HS-27A (cell line): ENCODE data around the gene SCNN1G.

Experiments used
- DNase-seq: peaks from one replicate; pipeline ENCODE4 v3.0.0-alpha.2; 2012; ENCODE audit warnings: low read depth, missing footprints

The SCNN1G gene

DNA sequence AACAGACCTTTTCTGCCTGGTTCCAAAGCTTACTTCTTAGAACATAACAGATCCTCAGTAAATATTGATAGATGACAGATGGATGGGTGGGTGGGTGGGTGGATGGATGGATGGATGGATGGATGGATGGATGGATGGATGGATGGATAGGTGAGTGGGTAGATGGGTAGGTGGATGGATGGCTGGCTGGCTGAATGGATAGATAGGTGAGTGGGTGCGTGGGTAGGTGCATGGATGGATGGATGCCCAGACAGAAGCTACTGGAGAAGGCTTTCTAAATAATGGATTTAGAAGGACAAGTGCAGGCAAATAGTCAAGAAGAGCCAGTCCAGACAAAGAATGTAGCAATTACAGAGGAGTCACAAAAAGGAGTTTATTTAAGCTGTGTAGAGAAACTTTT lies 19.6 kb downstream of the SCNN1G start:
- DNase-seq = no peak

DNA sequence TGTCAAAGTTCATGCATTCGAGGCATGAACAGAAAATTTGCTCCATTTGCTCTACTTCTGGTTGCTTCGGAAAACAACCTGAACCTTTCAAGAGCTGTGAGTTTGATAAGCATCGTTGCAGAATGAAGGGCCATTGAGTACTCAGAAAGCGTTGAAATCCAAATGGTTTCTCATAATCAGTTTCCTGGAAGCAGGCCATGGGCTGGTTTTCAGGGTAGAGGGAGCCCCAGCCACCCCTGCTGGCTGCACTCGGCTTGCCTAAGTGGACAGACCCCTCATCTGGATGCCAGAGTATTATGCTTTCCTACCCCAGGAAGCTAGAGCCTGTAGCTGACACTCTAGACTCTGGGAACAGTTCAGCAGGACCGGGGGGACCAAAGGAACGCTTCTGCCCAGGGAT lies 24.4 kb downstream of the SCNN1G start:
- DNase-seq = no peak

DNA sequence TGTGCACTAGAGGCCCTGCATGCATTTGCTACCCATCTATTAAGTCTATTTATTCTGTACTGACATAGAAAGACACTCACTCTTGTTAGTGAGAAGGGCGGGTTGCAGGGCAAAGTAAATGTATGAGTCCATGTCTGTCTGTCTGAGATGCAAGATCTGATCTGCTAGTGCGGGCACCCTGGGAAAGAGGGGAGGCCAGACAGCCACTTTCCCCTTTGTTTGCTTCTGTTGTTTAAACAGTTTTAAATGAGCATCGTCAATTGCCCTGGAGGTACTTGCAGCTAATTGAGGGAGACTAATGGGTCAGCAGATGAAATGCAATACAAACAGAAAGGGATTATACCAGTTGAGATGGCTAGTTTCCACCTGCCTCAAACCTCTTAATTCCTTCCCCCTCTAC lies 24.9 kb downstream of the SCNN1G start:
- no peak for DNase-seq

DNA sequence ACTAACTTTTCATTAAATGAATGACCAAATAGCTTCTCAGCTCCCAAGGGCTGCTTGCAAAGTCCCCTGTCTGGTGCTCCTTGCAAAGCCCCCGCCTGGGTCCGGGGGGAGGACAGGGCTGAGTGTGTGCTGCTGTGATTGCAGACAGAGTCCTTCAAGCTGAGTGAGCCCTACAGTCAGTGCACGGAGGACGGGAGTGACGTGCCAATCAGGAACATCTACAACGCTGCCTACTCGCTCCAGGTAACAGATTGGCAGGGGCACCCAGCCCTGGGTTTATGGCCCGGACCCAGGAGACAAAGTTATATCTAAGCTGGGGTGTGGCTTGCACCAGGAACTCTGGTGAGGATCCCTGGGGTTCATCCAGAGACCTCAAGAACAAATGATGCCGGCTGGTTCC lies 27.1 kb downstream of the SCNN1G start:
- no peak for DNase-seq

DNA sequence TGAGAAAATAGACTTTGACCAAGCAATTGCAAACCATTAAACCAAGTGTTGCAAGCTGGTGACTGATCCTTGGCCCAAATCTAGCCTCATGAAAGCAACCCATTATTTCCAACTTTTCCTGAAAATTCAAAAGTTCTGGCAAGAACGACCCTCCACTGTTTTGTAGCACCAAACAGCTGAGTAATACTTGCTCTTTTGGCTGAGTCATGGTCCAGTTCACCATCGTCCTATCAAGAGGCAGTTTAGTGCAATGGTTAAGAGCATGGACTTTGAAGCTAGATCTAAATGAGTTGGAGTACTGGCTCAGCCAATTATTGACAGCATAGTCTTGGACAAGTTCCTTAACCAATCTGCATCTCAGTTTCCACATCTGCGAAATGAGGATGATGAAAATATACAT lies 31.3 kb downstream of the SCNN1G start:
- no peak for DNase-seq

DNA sequence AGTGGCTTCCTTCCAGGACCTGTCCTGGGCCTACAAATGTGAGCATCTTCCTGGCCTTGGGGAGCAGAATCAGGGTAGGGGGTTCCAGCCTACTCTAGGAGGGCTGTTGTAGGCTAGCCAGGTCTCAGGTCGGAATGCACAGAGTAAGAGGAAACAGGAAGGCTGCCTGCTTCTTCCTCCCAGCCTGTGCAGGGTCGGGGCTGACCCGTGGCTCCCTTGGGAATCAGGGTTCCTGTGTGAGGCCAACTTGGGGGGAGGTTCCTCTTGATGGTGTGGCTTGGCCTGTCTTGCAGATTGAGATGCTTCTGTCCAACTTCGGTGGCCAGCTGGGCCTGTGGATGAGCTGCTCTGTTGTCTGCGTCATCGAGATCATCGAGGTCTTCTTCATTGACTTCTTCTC lies 32.3 kb downstream of the SCNN1G start:
- no peak for DNase-seq

DNA sequence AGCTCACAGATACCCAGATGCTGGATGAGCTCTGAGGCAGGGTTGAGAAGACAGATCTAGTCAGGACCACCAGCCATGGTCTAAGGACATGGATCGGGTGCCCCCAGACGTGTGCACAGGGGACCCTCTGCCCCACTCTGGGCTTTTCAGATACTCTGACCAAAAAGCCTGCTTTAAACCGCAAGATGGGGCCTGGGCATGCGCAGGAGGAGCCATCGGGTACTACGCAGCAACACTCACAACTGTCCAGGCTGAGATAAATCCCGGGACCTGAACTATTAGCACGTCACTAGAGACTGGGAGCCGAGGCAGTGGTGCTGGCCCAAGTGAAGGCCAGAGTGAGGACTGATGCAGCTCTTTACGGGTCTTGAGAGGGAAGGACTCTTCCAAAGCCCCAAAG lies 32.9 kb downstream of the SCNN1G start:
- DNase-seq = no peak

DNA sequence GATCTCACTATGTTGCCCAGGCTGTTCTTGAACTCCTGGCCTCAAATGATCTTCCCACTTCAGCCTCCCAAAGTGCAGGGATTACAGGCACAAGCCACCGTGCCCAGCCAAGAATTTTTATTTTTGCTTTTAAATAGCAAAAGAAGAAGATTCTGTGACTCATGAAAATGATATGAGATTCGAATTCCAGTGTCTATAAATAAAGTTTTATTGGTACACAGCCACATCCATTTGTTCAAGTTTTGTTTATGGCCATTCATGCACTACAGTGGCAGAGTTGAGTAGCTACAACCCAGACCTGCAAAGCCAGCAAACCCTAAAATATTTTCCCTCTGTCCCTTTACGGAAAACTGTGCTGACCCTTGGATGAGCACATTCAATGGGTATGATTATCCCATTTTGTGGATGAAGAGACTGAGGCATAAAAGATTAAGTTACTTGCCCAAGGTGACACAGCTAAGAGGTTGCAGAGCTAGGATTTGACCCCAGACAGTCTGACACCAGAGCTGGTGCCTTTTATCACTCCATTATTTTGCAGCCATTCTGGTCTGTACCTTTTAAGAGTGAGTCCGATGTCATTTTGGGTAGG lies 34.2 kb downstream of the SCNN1G start:
- no peak for DNase-seq

DNA sequence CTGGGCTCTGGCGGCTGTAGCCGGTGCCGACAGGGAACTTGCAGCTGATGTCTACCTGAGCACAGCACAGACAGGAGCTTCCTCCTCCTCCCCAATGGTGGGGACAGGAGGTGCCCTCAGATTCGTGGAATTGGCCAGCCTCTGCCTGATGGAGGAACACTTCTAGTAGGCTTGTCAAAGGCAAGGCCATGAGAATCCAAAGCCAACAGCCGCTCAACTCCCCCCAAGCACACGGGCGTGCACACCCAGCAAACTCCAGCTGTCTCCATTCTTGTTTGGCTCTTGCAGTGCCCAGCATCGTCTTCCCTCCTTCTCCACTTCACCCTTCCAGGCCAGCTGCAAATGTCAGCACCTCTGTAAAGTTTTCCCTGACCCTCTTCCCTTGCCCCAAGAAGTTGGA lies 35.1 kb downstream of the SCNN1G start:
- DNase-seq = no peak

DNA sequence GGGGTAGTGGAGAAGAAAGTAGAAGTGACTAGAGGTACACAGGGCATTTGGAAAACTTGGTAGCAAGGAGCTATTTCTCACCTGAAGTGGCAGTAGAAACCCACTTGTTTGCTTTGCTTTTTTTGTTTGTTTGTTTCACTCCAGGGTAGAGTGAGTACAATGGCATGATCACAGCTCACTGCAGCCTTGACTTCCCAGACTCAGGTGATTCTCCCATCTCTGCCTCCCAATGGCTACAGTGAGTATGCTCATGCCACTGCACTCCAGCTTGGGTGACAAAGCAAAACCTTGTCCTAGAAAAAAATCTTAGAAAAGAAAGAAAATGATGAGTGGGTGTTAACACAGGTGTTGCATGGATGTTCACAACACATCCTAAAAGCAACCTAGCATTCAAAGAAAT lies 40.4 kb downstream of the SCNN1G start:
- no peak for DNase-seq

DNA sequence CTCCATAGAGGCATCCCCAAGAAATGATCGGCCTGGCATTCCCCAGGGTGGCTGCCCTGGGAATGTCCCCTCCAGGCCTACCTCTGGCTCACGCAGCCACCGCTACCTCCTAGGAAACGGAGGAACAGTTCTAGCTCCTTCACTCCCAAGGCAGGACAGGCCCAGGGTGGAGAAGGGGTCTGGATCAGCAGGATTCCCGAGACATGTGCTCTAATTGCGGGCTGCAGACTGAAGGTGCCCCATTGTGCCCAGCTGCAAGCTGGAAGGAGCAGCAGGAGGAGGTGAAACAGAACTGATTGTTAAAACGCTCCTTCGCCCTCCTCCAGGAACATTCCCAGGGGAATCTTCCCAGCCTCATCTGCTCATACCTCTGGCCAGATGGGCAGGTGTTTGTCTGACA lies 40.8 kb downstream of the SCNN1G start:
- DNase-seq = no peak

DNA sequence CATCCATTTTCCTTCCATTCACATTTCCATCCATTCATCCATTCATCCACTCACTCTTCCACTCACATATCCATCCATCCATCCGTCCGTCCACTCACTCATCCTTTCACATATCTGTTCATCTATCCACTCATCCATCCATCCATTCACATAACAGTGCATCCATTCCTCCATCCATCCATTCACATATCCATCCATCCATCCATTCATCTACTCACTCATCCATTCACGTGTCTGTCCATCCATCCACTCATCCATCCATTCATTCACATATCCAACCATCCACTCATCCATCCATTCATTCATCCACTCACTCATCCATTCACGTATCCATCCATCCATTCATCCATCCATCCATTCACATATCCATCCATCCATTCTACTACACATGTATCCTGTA lies 42.6 kb downstream of the SCNN1G start:
- DNase-seq = no peak

DNA sequence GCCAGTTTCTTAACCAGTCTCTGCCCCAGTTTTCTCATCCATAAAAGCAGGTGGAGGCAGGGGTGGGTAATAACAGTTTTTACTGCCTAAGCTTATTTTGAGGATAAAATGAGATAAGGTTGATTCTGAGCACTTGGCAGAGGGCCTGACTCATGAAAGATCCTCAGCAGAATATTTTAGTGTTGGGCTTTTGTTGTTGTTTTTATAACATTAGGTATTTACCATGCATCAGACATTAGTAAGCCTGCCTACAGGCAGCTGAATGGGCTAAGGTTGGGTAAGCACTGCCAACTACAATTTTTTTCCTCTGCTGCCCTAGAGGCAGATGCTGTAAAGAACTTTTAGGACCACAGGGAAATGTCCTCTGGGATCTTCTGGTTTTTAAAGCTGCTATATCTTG lies 43.1 kb downstream of the SCNN1G start:
- no peak for DNase-seq

DNA sequence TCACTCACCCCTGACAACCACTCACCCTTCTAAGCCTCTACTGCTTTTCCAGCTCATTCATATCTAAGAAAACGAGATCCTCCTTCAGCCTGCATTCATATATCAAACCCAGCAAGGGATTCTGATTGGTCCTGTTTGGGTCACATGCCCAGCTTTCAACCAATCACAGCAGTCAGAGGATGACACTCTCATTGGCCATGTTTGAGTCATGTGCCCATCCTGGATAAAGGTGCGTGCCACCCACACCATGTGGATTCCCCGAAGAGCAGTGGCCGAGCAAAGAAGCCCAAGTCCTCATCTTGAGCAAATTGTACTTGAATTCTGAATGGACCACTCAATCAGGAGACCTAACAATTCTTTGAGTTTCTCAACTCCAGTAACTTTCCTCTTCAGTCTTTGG lies 45.0 kb downstream of the SCNN1G start:
- no peak for DNase-seq

DNA sequence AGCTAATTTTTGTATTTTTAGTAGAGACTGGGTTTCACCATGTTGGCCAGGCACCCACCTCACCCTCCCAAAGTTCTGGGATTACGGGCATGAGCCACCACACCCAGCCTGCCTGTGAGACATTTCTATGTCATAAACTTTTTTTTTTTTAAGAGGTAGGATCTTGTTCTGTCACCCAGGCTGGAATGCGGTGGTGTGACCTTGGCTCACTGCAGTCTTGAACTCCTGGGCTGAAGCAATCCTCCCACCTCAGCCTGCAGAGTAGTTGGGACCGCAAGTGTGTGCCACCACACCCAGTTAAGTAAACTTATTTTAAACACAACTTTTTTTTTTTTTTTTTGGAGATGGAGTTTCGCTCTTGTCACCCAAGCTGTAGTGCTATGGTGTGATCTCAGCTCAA lies 47.2 kb downstream of the SCNN1G start:
- DNase-seq = no peak

DNA sequence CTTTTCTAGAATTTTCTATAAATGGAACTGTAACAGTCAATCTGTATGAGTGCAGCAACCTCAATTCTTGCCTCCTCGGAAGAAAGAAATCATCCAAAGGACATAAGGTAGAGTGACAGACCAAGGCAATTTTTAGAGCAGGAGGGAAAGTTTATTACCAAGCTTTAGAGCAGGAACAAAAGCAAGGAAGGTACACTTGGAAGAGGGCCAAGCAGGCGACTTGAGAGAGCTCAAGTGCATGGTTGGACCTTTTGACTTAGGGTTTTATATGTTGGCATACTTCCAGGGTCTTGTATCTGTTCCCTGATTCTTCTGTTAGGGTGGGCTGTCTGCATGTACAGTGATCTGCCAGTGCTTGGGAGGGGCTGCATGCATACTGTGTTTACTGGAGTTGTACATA lies 50.3 kb downstream of the SCNN1G start:
- DNase-seq = no peak

DNA sequence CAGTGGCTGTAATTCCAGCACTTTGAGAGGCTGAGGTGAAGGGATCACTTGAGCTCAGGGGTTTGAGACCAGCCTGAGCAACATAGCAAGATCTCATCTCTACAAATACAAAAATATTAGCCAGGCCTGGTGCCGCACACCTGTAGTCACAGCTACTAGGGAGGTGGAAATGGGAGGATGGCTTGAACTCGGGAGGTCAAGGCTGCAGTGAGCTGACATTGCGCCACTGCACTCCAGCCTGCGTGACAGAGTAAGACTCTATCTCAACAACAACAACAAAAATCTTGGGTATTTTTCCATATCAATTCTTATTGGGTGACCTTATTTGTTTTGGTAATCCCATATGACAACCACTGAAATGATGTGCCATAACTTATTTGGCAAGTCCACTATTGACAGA lies 52.6 kb downstream of the SCNN1G start:
- DNase-seq = no peak

DNA sequence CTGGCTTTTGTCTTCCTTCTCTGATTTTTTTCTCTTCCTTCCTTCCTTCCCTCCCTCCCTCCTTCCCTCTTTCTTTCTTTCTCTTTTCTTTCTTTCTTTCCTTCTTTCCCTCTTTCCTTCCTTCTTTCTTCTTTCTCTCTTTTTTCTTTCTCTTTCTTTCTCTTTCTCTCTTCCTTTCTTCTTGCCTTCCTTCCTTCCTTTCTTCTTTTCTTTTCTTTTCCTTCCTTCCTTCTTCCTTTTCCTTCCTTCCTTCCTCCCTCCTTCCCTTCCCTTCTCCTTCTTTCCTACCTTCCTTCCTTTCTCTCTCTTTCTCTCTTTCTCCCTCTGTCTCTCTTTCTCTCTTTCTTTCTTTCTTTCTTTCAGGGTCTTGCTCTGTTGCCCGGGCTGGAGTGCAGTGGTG lies 54.4 kb downstream of the SCNN1G start:
- no peak for DNase-seq

DNA sequence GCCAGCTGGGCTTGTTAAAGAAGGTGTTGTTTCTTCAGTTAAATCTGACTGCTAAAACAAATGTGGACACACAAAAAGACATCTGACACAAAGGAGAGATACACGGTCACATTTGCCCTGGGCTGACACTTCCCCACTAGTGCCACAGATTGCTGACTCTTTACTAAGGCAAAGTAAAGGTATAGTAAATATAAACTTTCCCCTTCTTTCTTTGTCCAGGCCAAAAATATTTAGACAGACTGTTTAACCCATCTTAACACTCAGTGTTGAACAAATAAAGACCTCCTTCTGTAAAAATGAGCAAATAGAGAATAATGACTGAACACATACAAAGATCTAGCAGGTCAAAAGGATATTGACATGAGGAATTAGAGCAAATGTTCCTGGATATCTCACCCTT lies 58.4 kb downstream of the SCNN1G start:
- no peak for DNase-seq

DNA sequence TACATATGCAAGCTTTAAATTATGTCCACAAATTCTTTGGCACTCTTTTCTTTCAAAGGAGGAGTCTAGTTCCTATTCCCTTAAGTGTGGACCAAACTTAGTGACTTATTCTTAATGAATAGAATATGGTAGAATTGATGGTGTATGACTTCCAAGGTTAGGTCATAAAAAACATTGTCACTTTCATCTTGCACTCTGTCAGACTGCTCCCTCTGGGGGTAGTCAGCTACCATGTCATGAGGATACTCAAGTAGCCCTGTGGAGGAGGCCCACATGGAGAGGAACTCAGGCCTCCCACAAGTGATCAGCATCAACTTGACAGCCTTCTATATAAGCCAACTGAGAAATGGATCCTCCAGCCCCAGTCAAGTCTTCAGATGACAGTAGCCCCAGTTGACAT lies 61.6 kb downstream of the SCNN1G start:
- no peak for DNase-seq

DNA sequence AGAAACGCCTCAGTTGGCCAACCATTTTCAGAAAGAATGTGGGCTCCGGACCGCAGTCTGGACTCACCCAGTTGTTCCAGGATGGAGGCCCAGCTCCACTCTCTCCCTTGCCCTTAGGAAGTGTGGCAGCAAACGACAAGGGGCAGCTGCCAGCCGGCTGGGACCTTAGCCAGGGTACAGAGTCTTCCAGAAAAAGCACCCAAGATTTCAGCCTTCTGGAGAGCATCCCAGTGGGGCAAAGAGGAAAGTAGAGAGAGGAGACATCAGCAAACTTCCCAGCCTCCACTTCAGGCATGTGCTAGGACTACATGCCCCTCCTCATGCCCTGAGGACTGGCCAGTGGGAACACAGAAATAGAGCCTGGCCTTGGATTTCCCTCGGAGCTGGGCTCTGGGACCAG lies 62.7 kb downstream of the SCNN1G start:
- DNase-seq = no peak

DNA sequence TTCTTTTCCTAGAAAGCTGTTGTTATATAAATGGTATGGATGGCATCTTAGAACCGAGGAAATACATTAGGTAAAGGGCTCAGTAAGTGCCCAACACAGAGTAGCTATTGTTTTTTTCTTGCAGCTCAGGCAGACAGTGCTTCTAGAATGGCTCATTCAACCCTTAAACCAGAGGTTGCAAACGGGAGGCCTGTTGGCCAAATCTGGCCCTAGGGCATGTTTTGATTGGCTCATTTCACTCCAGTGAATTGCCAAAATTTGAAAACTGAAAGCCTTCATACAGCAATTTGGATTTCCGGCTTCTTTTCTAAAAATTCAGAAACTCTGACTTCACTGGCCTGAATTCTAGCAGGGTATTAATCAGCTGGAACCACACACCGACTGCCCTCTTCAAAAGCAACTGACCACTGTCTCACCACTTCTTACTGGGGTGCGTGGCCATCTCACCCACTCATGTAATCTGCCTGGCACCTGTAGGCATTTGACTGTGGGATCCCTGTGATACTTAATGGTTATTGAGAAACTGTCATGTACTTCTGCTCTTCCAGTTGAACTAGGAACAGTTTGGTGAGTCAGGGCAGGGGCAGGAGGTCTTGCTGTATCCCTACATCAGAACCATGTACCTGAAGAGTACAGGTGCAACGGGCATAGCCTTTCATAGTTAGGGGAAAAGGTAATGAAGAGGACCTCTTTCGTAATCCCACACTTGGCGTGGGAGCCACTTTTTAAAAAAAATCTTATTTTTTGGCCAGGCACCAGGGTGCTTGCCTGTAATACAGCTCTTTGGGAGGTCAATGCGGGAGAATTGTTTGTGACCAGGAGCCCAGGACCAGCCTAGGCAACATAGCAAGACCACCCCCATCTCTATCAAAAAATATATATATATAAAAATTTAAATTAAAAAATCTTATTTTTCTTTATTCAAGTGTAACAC lies 66.0 kb downstream of the SCNN1G start:
- DNase-seq = no peak

DNA sequence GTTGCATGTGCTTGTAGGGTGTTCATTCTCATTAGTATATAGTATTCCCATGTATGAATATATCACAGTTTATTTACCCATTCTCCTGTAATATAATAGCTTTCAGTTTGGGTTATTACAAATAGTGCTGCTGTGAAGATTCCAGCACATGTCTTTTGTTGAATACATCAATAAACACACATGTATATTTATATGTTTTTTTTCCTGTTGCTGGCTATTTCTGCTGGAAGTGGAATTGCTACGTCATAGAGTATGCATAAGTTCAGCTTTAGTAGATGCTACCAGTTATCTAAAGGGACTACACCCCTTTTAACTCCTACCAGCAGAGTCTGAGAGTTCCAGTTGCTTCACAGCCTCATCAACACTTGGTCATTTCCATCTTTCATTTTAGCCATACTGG lies 67.3 kb downstream of the SCNN1G start:
- no peak for DNase-seq

DNA sequence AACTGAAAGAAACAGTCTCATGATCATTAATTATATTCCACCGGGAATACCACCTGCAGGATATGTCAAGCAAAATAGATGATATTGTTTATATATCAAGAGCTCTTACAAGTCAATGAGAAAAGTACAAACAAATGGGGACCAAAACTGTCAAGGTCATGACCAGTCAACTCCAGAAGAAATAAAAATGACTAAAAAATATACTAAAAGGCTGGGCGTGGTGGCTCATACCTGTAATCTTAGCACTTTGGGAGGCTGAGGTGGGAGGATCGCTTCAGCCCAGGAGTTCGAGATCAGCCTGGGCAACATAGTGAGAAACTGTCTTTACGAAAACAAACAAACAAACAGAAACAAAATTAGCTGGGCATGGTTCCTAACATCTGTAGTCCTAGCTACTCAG lies 69.8 kb downstream of the SCNN1G start:
- no peak for DNase-seq
